KMS-11 (cell line): ENCODE data around the gene BAIAP2.

Experiments used
- H2AFZ ChIP-seq: fragments of 200-600 bp; sonication (generic); 2 replicates; pipeline ENCODE4 v1.6.1; 2016; ENCODE audit warnings: antibody characterized with exemption, mixed run types, low read depth
- H3K27ac ChIP-seq: fragments of 200-600 bp; sonication (generic); 2 replicates; pipeline ENCODE4 v1.6.1; 2016; ENCODE audit warnings: mild to moderate bottlenecking, mixed run types
- H3K27me3 ChIP-seq: fragments of 200-600 bp; sonication (generic); 2 replicates; pipeline ENCODE4 v1.6.1; 2017; ENCODE audit warnings: mild to moderate bottlenecking, low read depth, mixed run types, moderate library complexity; ENCODE audit not compliant: insufficient read depth
- H3K36me3 ChIP-seq: fragments of 200-600 bp; sonication (generic); 2 replicates; pipeline ENCODE4 v1.6.1; 2017; ENCODE audit warnings: mild to moderate bottlenecking, mixed run types; ENCODE audit not compliant: insufficient read depth
- H3K4me1 ChIP-seq: fragments of 200-600 bp; sonication (generic); 2 replicates; pipeline ENCODE4 v1.6.1; 2016; ENCODE audit warnings: mild to moderate bottlenecking, low read depth, mixed run types; ENCODE audit not compliant: poor library complexity, severe bottlenecking
- H3K4me2 ChIP-seq: fragments of 200-600 bp; sonication (generic); 2 replicates; pipeline ENCODE4 v1.7.0; 2016; ENCODE audit warnings: mild to moderate bottlenecking, mixed run types
- H3K4me3 ChIP-seq: fragments of 200-600 bp; sonication (generic); IDR thresholded peaks from 2 replicates; pipeline ENCODE4 v1.6.1; 2017; ENCODE audit warnings: low read depth, low read length, mixed read lengths; ENCODE audit not compliant: insufficient read depth
- H3K79me2 ChIP-seq: fragments of 200-600 bp; sonication (generic); 2 replicates; pipeline ENCODE4 v1.6.1; 2016; ENCODE audit warnings: low read depth, mixed run types; ENCODE audit not compliant: insufficient read depth
- H3K9ac ChIP-seq: fragments of 200-600 bp; sonication (generic); 2 replicates; pipeline ENCODE4 v1.6.1; 2016; ENCODE audit warnings: mild to moderate bottlenecking, mixed run types
- H4K20me1 ChIP-seq: fragments of 200-600 bp; sonication (generic); 2 replicates; pipeline ENCODE4 v1.6.1; 2016; ENCODE audit warnings: mild to moderate bottlenecking, mixed run types; ENCODE audit not compliant: insufficient read depth
- CTCF ChIP-seq: fragments of 200-600 bp; sonication (generic); conservative IDR thresholded peaks from 2 replicates; pipeline ENCODE4 v1.6.1; 2017; ENCODE audit warnings: low read depth, mild to moderate bottlenecking, antibody characterized with exemption, low read length, moderate library complexity, mixed read lengths

Gene BAIAP2

GRCh38 chr17:81034779-81035520 lies at the start of gene BAIAP2:
TSS of gene BAIAP2 (plus strand) at chr17:81035151. CDS start at chr17:81035255, 104 bp downstream.
- Histone ChIP-seq H3K36me3 (no peaks in the 10 kb centered on the region), H3K27me3 (peaks cover 87% of the 10 kb centered on the region), H3K4me1 (no peaks in the 10 kb centered on the region), H3K9ac (no peak within 1 kb of the TSS), H3K4me3 (no peak within 1 kb of the TSS), H2AFZ (peak within 1 kb of the TSS; percentile 38; the same call in 1 of the 2 replicates), H3K27ac (no peak within 1 kb of the TSS), H3K4me2 (peak within 1 kb of the TSS; percentile 48), H3K79me2 (no peaks in the 10 kb centered on the region), H4K20me1 (no peaks in the 10 kb centered on the region)
- TF ChIP-seq CTCF, result no peak

GRCh38 chr17:80986046-80986445 lies 48.9 kb upstream of the BAIAP2 start:
- no peak overlapping the region for H3K4me3 ChIP-seq
- H3K79me2 ChIP-seq, result no peaks in the 10 kb centered on the region
- H3K9ac ChIP-seq, result no peak overlapping the region
- H2AFZ ChIP-seq, result no peak overlapping the region
- no peak overlapping the region for H3K4me2 ChIP-seq
- no peaks in the 10 kb centered on the region for H3K36me3 ChIP-seq
- H3K27me3 ChIP-seq, result peaks cover 64% of the 10 kb centered on the region; the same call in 1 of the 2 replicates
- no peaks in the 10 kb centered on the region for H4K20me1 ChIP-seq
- no peak overlapping the region for H3K27ac ChIP-seq
- H3K4me1 ChIP-seq, result peaks cover 3% of the 10 kb centered on the region
- no peak for TF ChIP-seq CTCF

- no peak for TF ChIP-seq CTCF
- Histone ChIP-seq H3K4me3 (no peak overlapping the region), H3K9ac (no peak overlapping the region), H3K36me3 (no peaks in the 10 kb centered on the region), H3K27ac (no peak overlapping the region), H3K4me2 (no peak overlapping the region), H3K4me1 (peaks cover 5% of the 10 kb centered on the region), H3K27me3 (peaks cover 62% of the 10 kb centered on the region; the same call in 1 of the 2 replicates), H4K20me1 (no peaks in the 10 kb centered on the region), H2AFZ (no peak overlapping the region), H3K79me2 (no peaks in the 10 kb centered on the region)
Measured at GRCh38 chr17:80986816-80987475, 48.0 kb upstream of the BAIAP2 start.

- TF ChIP-seq CTCF, result no peak
- Histone ChIP-seq H3K4me1 (peaks cover 11% of the 10 kb centered on the region), H3K79me2 (no peaks in the 10 kb centered on the region), H3K36me3 (no peaks in the 10 kb centered on the region), H3K27ac (no peak overlapping the region), H3K9ac (no peak overlapping the region), H4K20me1 (no peaks in the 10 kb centered on the region), H3K27me3 (peaks cover 51% of the 10 kb centered on the region; the same call in 1 of the 2 replicates), H3K4me2 (no peak overlapping the region), H2AFZ (no peak overlapping the region), H3K4me3 (no peak overlapping the region)
Measured at GRCh38 chr17:80987941-80988461, 47.0 kb upstream of the BAIAP2 start.
